ENCODE results near the gene CDK18. TPM values are rescaled to one million over a fixed set of nuclear protein-coding genes. Genes with fewer than 3 reads are reported as not detected.

Gene CDK18
- total and polyA plus RNA-seq, 8 donors = 3.7 to 174 (median 41.3) TPM

DNA sequence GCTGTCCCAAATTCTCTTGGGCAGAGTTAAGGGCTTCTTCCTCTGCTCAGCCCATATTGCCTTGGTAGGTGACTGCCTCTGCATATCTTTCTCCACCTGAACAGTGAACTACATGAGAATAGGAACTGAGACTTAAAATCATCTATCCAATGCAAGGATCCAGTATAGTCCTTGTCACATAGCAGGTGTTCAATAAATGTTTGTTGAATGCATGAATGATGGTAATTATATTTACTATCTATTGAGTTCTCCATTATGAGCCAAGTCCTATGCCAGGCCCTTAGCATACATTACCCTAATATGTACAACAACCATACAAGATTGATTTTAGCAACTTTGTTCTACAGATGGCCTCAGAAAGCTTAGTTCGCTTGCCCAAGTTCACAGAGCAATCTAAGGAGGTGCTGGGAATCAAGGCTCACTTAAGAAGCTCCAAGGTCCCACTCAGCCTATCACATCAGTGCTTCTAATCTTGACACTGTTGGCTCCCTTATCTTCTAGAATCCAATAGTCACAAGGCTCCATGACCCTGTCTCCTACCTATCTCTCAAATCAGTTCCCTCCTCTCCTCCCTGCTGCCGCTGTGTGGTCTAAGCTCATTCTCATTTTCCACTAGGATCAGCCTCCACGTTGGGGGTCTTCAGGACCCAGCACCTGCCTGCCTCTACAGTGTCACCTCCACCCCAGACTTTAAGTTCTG, 2.2 kb upstream of the CDK18 start:
- Histone ChIP-seq H3K4me3 (no peak overlapping the region), H3K27me3 (peaks cover 0 to 5% (median 0%) of the 10 kb centered on the region in 3 donors), H3K4me1 (peaks cover 14 to 66% (median 43%) of the 10 kb centered on the region in 4 donors), H3K27ac (peak overlapping the region in 1 of 5 donors; percentile 84), H3K36me3 (no peaks in the 10 kb centered on the region), H3K9me3 (no peaks in the 10 kb centered on the region)
- 74 to 84% (median 81%) methylated on average over 3 of the region's 3 CpGs for WGBS, 5 donors
- intact Hi-C loops (cut with DNase I; ENCODE audit: low total_unique reads) = no loop called here
- TF ChIP-seq POLR2AphosphoS5 (IDR thresholded peaks at IDR 0.05) = no peak
- no peak for TF ChIP-seq POLR2A (IDR thresholded peaks at IDR 0.05)
- TF ChIP-seq EP300 (IDR thresholded peaks at IDR 0.05) = no peak
- no peak for DNase-seq

DNA sequence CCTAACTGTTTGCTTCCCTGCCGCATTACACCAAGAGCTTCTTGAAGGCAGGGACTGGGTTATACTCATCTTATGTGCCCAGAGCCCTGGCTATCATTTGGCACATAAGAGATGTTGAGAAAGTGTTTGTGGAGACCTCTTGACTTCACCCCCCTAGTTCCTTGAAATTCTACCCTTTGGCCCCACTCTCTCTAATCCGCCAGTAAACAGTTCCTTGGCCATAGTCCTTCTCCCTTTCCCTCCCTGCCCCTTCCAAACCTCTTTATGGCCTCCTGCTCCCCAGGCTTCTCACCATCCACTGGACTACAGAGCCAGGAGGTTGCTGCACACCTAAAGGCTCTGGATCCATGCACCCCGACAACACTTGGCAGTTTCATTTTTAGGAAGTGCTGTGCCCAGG, 1.5 kb upstream of the CDK18 start:
- H3K27ac ChIP-seq = peak overlapping the region in 2 of 5 donors; percentile 82 to 84
- 45 to 63% (median 54%) methylated on average over 3 of the region's 3 CpGs for WGBS, 5 donors
- TF ChIP-seq POLR2AphosphoS5 (IDR thresholded peaks at IDR 0.05) = no peak
- TF ChIP-seq, protein P1, sequence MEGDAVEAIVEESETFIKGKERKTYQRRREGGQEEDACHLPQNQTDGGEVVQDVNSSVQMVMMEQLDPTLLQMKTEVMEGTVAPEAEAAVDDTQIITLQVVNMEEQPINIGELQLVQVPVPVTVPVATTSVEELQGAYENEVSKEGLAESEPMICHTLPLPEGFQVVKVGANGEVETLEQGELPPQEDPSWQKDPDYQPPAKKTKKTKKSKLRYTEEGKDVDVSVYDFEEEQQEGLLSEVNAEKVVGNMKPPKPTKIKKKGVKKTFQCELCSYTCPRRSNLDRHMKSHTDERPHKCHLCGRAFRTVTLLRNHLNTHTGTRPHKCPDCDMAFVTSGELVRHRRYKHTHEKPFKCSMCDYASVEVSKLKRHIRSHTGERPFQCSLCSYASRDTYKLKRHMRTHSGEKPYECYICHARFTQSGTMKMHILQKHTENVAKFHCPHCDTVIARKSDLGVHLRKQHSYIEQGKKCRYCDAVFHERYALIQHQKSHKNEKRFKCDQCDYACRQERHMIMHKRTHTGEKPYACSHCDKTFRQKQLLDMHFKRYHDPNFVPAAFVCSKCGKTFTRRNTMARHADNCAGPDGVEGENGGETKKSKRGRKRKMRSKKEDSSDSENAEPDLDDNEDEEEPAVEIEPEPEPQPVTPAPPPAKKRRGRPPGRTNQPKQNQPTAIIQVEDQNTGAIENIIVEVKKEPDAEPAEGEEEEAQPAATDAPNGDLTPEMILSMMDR (IDR thresholded peaks at IDR 0.05) = no peak
- no peak for TF ChIP-seq EP300 (IDR thresholded peaks at IDR 0.05)
- TF ChIP-seq POLR2A (IDR thresholded peaks at IDR 0.05) = no peak
- H3K4me3 ChIP-seq = no peak overlapping the region
- no peaks in the 10 kb centered on the region for H3K9me3 ChIP-seq
- intact Hi-C loops (cut with DNase I; ENCODE audit: low total_unique reads) = no loop called here
- no peaks in the 10 kb centered on the region for H3K36me3 ChIP-seq
- DNase-seq = no peak
- peaks cover 0 to 5% (median 0%) of the 10 kb centered on the region in 3 donors for H3K27me3 ChIP-seq
- H3K4me1 ChIP-seq = peaks cover 14 to 59% (median 41%) of the 10 kb centered on the region in 4 donors

DNA sequence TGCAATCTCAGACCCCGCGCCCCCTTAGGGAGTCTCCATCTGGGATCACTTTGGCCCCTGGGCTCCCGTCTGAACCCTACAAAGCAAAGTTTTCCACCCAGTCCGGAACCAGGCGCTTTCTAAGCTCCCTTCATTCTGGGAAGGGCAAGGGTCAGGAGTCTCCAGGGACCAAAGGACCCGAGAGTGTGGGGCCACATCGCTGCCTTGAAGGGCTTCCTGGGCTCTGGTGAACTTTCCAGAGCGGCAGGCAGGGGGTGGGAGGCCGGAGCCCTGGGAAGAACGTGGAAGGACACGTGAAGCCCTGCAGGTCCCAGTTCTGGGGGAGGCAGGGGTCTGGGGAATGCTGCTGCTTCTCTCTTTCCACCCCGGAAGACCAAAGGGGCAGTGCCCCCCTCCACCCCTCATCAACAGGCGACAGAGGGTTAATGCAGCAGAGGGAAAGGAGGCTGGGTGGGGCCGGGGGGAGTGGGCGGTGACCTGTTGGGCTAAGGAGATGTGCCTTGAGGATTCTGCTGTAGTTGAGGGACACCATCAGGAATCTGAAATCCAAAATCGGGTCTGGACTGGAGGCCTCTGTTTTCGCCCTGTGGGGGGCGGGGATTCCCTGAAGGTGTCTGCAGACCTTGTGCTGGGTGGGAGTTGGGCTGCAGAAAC, 734 bp downstream of the CDK18 start:
- Histone ChIP-seq H3K4me1 (peaks cover 14 to 61% (median 42%) of the 10 kb centered on the region in 4 donors), H3K9me3 (no peaks in the 10 kb centered on the region), H3K27ac (peak overlapping the region; percentile 76 to 85 (median 82)), H3K27me3 (peaks cover 0 to 5% (median 0%) of the 10 kb centered on the region in 3 donors), H3K36me3 (no peaks in the 10 kb centered on the region), H3K4me3 (peak overlapping the region; percentile 62 to 71 (median 68))
- intact Hi-C loops (cut with DNase I; ENCODE audit: low total_unique reads) = no loop called here
- DNase-seq = peak in 1 of 2 donors; percentile 54
- TF ChIP-seq, protein P1 (IDR thresholded peaks at IDR 0.05) = no peak
- TF ChIP-seq POLR2A (IDR thresholded peaks at IDR 0.05) (no peak), POLR2AphosphoS5 (IDR thresholded peaks at IDR 0.05) (no peak), EP300 (IDR thresholded peaks at IDR 0.05) (no peak)
- WGBS, 5 donors = 4 to 14% (median 6%) methylated on average over 7 to 18 of the region's 18 CpGs

DNA sequence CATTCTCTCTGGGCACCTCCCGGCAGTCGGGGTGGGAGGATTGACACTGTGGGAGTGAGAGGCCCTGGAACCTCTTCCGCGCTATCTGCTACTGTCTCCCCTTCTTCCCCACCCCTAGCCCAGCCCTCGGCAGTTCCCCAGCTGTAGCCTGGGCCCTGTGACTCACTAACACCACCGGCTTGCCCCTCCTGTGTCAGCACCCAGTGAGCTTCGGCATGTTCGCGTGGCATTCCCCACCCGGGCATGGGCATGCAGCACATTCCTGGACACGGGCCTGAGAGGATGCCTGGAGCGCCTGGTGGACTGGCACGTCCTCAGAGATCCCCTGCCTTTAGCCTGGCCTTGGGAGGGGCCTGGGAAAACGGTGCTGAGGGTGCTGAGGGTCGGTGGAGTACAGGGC, 1.3 kb downstream of the CDK18 start:
- DNase-seq = peak; percentile 38 to 65
- H3K27ac ChIP-seq = peak overlapping the region; percentile 76 to 85 (median 82)
- peak overlapping the region; percentile 62 to 71 (median 68) for H3K4me3 ChIP-seq
- no peak for TF ChIP-seq POLR2AphosphoS5 (IDR thresholded peaks at IDR 0.05)
- no peak for TF ChIP-seq EP300 (IDR thresholded peaks at IDR 0.05)
- TF ChIP-seq POLR2A (IDR thresholded peaks at IDR 0.05) = no peak
- TF ChIP-seq, protein P1 (IDR thresholded peaks at IDR 0.05) = no peak
- intact Hi-C loops (cut with DNase I; ENCODE audit: low total_unique reads) = no loop called here
- no peaks in the 10 kb centered on the region for H3K36me3 ChIP-seq
- H3K4me1 ChIP-seq = peaks cover 14 to 63% (median 42%) of the 10 kb centered on the region in 4 donors
- 8 to 36% (median 30%) methylated on average over 11 to 15 of the region's 15 CpGs for WGBS, 5 donors
- no peaks in the 10 kb centered on the region for H3K9me3 ChIP-seq
- H3K27me3 ChIP-seq = peaks cover 0 to 5% (median 0%) of the 10 kb centered on the region in 3 donors

All from stomach (tissue), 9 donors.